Brain microvascular endothelial cell (primary cell): ENCODE data around the gene GATA3.

Source experiments
- DNase-seq: peaks from one replicate; pipeline ENCODE4 v3.0.0-alpha.2; 2020
- H3K27ac ChIP-seq: fragments of 250-450 bp; sonication (Bioruptor Pico); 2 replicates; pipeline ENCODE4 v1.5.1; 2020; ENCODE audit warnings: mild to moderate bottlenecking, moderate library complexity
- H3K27me3 ChIP-seq: fragments of 250-450 bp; sonication (Bioruptor Pico); replicated peaks from 2 replicates; pipeline ENCODE4 v1.5.1; 2020; ENCODE audit warnings: mild to moderate bottlenecking
- H3K36me3 ChIP-seq: fragments of 250-450 bp; sonication (Bioruptor Pico); replicated peaks from 2 replicates; pipeline ENCODE4 v1.5.1; 2020; ENCODE audit warnings: mild to moderate bottlenecking
- H3K4me3 ChIP-seq: 2 replicates; pipeline ENCODE4 v1.5.1; 2011; ENCODE audit warnings: low read depth, mild to moderate bottlenecking, control low read depth, low read length, moderate library complexity
- in situ Hi-C: cut with HindIII; loops from 2 replicates; pipeline ENCODE4 v1.10.0; 2017; ENCODE audit warnings: low sequenced_read_pairs, low pct_ligation_motif_present
- TF ChIP-seq, protein P1 (sequence below): IDR thresholded peaks from 2 replicates; pipeline ENCODE4 v1.5.1; 2011; ENCODE audit warnings: low read depth, mild to moderate bottlenecking, moderate library complexity, low read length, control low read depth, inconsistent platforms; ENCODE audit errors: missing control alignments

The GATA3 gene

DNA sequence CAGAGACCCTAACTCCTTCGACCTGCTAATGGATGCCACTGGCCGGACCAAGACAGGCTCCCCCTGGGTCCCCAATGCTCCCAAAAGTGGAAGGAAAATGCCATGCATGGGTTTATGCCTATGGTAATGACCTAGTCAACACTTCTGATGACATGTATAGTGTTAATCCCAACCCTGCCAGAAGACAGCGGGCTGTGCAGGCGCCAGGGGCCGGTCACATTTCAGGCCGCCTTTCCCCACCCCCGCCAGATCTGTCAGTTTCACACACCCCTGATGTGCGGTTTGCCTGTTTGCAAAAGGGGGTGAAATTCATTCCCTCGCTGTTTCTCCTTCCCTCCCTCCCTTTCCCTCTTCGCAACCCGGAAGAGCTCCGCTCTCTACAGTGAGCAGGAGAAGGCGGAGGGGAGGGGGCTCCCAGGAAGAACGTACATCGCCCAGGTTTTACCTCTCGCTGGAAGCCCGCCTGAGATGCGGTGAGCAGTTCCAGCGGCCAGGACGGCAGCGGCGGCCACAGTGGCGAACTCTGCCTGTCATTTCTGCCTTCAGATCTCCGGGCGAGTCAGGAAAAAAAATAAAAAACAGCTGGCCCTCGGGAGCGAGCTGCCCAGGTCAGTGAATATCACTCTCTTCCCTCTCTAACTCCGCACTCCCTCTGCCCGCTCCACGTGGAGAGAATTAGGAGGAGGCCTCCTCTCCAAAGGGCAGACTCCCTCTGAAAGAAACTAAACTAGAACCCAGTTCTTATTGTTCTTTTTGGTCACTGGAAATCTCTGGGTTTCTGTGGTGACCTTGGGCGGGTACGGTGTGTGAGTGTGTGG, 9.4 kb upstream of the GATA3 start:
- H3K4me3 ChIP-seq: no peak overlapping the region
- DNase-seq: no peak
- no peaks in the 10 kb centered on the region for H3K36me3 ChIP-seq
- in situ Hi-C loops: no loop called here
- peaks cover 93% of the 10 kb centered on the region for H3K27me3 ChIP-seq
- no peak overlapping the region for H3K27ac ChIP-seq
- TF ChIP-seq, protein P1, sequence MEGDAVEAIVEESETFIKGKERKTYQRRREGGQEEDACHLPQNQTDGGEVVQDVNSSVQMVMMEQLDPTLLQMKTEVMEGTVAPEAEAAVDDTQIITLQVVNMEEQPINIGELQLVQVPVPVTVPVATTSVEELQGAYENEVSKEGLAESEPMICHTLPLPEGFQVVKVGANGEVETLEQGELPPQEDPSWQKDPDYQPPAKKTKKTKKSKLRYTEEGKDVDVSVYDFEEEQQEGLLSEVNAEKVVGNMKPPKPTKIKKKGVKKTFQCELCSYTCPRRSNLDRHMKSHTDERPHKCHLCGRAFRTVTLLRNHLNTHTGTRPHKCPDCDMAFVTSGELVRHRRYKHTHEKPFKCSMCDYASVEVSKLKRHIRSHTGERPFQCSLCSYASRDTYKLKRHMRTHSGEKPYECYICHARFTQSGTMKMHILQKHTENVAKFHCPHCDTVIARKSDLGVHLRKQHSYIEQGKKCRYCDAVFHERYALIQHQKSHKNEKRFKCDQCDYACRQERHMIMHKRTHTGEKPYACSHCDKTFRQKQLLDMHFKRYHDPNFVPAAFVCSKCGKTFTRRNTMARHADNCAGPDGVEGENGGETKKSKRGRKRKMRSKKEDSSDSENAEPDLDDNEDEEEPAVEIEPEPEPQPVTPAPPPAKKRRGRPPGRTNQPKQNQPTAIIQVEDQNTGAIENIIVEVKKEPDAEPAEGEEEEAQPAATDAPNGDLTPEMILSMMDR: no peak

- Histone ChIP-seq H3K36me3 (no peaks in the 10 kb centered on the region), H3K4me3 (no peak overlapping the region), H3K27me3 (peaks cover 93% of the 10 kb centered on the region), H3K27ac (no peak overlapping the region)
- in situ Hi-C loops: no loop called here
- TF ChIP-seq, protein P1: no peak
- no peak for DNase-seq
Observed at GRCh38 chr10:8045726-8046494, 8.6 kb upstream of the GATA3 start.

DNA sequence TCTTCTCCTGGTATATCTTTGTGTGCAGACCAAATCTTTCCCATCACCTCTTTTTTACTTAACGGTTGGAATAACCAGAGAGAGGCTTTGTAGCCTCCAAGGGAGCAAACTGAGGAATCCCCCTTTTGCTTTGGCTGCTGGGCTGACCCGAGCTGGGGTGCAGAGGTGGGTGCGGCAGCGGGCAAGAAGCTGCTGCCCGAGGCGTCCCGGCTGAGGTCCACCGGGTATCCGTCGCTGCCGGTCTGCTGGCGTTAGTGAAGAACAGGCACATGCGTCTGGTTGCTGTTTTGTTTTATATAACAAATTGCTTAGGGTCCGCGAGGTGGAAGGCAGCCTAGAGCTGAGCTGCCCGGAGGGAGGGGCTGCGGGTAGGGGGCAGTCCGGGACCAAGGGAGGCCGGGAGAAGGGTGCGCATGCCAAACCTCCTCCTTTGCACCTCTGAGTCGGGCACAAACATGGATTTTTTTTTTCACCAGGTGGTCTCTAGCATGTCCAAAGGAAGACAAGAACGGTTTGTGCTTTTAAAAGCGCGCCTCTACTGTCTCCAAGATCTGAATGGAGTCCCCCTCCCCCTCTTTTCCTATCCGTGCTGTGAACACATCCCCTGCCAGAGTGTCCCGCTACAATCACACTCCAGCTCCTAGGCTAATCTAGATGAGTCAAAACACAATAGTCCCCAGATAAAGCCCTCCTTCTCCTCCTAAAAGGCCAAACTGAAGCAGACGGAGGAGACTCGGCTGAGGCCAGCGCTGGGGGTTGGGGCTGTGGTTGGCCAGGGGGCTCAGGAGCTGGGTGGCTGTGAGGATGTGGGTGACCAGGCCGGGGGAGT, 6.8 kb upstream of the GATA3 start:
- Histone ChIP-seq H3K4me3 (no peak overlapping the region), H3K36me3 (no peaks in the 10 kb centered on the region), H3K27me3 (peaks cover 95% of the 10 kb centered on the region), H3K27ac (no peak overlapping the region)
- DNase-seq: no peak
- TF ChIP-seq, protein P1: no peak
- in situ Hi-C loops: no loop called here

GRCh38 chr10:8048281-8049008, 6.0 kb upstream of the GATA3 start:
- Histone ChIP-seq H3K27me3 (peaks cover 93% of the 10 kb centered on the region), H3K27ac (no peak overlapping the region)
- no peak for DNase-seq

More at GRCh38 chr10:8048281-8049008, 6.0 kb upstream of the GATA3 start:
- H3K4me3 ChIP-seq: no peak overlapping the region
- in situ Hi-C loops: no loop called here
- no peaks in the 10 kb centered on the region for H3K36me3 ChIP-seq
- TF ChIP-seq, protein P1: no peak
